Measurements from ENCODE around the gene C5orf15. TPM values are rescaled to one million over a fixed set of nuclear protein-coding genes. Genes with fewer than 3 reads are reported as not detected.
"Not testable (repeated sequence)": the region's sequence is repeated elsewhere in the genome, so short reads cannot be mapped to it uniquely, and the experiment has no call there.

The C5orf15 gene
- total RNA-seq, 1 experiment from 2014 or later: 178 TPM

GRCh38 chr5:133938039-133938821, 30.2 kb downstream of the C5orf15 start:
- DNase-seq (ENCODE audit: low spot score): no peak

- not testable (repeated sequence) for DNase-seq (ENCODE audit: low spot score)
Measured at GRCh38 chr5:133937628-133938027, 30.8 kb downstream of the C5orf15 start.

GRCh38 chr5:133936651-133937015, 31.8 kb downstream of the C5orf15 start:
- DNase-seq (ENCODE audit: low spot score): no peak

GRCh38 chr5:133935991-133936650, 32.3 kb downstream of the C5orf15 start:
- DNase-seq (ENCODE audit: low spot score): not testable (repeated sequence)

- DNase-seq (ENCODE audit: low spot score): no peak
Measured at GRCh38 chr5:133935667-133935940, 32.8 kb downstream of the C5orf15 start.

- DNase-seq (ENCODE audit: low spot score): no peak
Measured at GRCh38 chr5:133934822-133935666, 33.4 kb downstream of the C5orf15 start.

GRCh38 chr5:133934311-133934710, 34.1 kb downstream of the C5orf15 start:
- DNase-seq (ENCODE audit: low spot score): no peak

- no peak for DNase-seq (ENCODE audit: low spot score)
Measured at GRCh38 chr5:133933670-133934295, 34.6 kb downstream of the C5orf15 start.

DNA sequence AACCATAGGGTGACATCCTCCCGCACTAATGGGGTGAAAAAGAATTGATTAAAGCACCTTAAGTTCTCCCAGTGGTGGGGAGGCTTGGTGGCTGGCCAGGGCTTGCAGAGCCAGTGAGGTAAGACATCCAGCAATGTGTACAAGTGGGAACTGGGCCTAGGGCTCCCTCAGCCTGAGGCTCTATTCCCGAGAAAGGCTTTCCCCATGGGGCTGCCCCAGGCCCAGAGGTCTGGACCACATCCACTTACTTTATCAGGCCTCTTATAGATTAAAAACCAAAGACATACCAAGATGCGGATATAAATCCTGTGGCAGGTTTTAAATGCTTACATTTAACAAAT, 35.3 kb downstream of the C5orf15 start:
- DNase-seq (ENCODE audit: low spot score): no peak

DNA sequence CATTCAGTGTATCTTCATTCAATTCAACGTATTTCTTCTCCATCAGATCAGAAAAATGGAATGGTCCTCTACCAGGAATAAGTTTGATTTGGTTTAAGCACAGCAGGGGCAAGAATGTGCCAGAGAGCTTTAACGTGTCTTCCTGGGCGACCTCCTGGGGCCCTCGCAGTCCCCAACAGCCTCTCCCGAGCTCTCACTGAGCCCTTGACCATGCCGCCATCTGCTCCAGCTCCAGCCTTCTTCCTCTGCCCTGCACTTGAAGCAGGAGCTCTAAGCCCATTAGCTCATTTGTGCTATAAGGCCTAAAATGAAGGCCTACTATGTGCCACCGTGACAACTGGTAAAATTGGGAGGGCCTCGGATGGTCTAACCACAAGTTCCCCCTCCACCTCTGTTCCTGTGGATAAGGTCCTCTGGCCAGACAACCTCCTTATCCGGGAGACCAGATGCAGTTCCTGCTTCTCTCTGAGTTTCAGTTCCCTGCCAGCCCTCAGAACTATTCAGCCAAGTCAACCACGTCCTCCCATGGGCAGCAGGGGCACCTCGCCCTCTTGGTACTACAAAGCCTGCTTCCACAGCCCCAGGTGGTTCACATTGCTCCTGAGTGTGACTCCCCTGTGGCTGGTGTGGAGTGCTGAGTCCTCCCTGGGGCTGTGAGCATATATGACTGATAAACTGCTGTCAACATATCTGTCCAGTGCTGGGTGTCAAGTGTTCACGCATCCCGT, 35.8 kb downstream of the C5orf15 start:
- no peak for DNase-seq (ENCODE audit: low spot score)

- no peak for DNase-seq (ENCODE audit: low spot score)
Measured at GRCh38 chr5:133931546-133931945, 36.9 kb downstream of the C5orf15 start.

GRCh38 chr5:133930813-133931090, 37.7 kb downstream of the C5orf15 start:
- DNase-seq (ENCODE audit: low spot score): no peak

- DNase-seq (ENCODE audit: low spot score): no peak
Measured at GRCh38 chr5:133930061-133930812, 38.2 kb downstream of the C5orf15 start.

DNA sequence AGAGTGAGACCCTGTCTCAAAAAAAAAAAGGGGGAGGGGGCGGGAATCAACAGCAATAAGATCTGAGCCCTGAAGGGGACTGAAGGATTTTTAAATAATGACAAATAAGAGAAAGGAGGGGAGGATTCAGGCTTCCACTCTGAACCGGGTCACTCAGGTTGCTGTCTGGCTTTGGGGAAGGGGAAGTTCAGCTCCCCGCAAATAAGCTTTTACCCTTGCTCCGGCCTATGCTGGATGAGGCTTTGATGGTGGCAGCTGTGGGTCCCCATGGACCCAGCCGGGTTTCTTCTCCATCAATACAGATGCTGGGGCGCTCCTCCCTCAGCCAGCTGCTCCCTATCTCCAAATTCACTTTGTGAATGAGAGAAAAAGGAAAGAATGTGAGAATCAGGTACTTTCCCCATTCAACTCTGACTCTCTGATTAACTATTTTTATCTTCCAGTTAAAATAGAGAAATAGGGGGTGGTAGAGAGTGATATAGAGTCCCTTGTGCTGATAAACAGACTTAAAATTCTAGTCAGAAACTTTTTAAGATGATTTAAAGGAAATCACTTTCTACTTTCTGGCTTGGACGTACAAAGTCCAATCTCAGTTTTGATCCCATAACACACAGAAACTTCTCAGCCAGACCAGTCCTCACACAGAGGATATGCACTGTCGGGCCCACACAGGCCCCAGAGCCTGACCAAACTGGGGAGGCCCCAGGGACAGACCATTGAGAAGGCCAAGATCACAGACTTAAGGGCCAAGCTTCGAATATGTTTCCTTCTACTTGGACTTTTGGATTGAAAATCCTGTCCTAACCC, 39.6 kb downstream of the C5orf15 start:
- DNase-seq (ENCODE audit: low spot score): no peak

DNA sequence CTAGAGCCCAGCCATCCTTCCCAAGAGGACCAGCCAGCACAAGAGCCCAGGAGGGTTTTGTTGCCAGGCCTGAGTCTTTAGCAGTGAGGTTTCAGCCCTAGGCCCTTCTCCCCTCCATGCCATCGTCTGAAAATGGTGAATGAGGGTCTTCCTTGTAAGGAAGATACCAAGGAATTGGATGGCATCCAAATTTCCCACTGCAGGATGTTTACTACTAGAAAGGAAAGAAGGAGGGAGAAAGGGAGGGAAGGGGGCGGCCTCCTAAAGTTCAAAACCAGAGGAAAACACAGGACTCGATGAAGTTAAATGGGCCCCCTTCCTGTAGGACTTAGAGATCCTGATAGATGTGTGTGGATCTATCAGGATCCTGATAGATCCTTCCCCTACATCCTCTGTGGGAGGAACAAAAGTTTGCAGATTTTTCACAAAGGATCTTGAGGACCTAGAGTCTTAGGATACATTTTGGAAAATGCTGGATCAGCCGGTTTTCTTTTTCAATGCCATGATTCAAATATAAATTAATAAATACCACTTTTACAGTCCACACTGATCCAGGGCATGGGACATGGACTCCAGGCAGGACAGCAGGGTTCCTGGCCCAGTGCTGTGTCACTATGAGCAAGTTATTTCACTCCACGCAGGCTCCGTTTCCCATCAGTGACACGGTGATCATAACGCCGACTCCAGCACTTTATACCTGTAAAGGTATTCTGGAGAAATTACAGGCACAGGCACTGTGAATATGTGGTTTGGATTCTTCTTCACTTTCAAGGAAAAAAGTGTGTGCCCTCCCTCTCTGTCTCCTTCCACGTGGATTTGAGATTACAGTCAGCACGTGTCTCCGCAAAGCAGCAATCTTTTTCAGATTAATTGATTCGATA, 40.9 kb downstream of the C5orf15 start:
- DNase-seq (ENCODE audit: low spot score): no peak

DNA sequence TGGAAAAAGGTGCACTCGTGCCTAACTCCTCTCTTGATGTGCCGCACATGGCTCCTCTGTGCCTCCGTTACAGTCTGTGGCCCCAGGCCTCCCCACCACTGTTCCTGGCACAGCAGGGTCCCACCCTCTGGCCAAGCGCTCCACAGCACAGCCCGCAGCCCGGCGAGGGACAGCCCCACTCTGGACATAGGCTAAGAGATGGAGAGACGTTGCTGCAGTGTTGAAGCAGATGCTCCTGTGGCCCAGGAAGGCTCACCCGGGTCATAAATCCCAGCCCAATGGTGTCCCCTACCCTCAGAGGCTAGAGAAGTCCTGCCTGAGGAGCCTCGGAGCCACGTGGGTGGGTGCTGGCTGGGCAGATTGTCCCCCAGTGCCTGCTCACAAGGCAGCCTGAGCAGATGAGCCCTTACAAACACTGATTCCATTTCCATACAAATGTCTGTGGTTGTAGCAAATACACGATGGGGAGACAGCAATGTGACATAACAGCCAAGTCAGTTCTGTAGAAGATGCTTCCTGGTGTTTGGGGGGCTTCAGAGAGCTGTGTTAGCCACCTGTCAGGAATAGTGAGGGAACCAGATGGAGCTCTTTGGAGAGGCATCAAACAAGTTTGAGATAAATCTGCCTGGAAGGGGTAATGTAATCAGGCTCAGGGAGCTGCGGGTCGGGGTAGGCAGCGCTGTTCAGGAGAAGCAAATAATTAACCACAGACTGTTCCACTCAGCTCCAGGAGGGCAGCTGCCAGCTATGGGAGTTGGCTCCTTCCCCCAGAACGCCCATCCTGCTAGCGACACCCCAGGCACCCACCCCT, 41.7 kb downstream of the C5orf15 start:
- no peak for DNase-seq (ENCODE audit: low spot score)

DNA sequence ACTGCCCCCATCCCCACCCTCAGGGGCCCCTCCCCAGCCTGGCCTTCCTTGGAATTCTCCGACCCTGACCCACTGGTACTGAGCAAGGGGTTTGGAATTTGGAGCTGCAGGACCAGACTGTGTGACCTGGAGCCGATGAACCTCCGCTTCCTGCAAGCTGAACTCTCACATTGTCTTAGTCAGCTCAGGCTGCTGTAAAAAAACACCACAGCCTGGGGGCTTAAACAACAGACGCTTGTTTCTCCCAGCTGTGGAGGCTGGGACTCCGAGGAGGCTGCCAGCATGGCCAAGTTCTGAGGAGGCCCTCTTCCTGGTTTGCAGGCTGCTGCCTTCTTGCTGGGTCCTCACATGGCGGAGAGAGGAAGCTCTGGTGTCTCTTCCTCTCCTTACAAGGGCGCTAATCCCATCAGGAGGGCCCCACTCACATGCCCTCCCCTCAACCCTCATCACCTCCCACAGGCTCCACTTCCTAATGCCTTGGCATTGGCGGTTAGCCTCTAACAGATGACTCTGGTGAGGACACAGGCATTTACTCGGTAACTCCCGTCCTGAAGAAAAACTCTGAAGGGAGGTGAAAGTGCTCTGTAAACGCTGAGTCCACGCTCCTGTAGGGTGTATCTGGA, 42.4 kb downstream of the C5orf15 start:
- DNase-seq (ENCODE audit: low spot score): no peak

- no peak for DNase-seq (ENCODE audit: low spot score)
Measured at GRCh38 chr5:133925269-133925668, 43.2 kb downstream of the C5orf15 start.

Measured in A172 (cell line).